ENCODE data around the gene SMYD5. TPM values are rescaled to one million over a fixed set of nuclear protein-coding genes. Genes with fewer than 3 reads are reported as not detected.

SMYD5 gene
- total RNA-seq, 1 experiment from 2014 or later, result 37.4 TPM

- H2AFZ ChIP-seq (ENCODE audit: low read depth, low read length, poor library complexity, severe bottlenecking), result no peak overlapping the region
- no peak for DNase-seq (ENCODE audit: low read depth, low spot score)
- peaks cover 8 to 33% of the 10 kb centered on the region in 2 experiments for H3K4me1 ChIP-seq (ENCODE audit: control insufficient read depth in 1 of 2, insufficient read depth in 2 of 2, low read length in 2 of 2)
- POLR2A ChIA-PET, result no interaction called here
- no peaks in the 10 kb centered on the region for H3K27me3 ChIP-seq (ENCODE audit: insufficient read depth, low read length)
- no peak overlapping the region for H3K9ac ChIP-seq (ENCODE audit: low read length)
- peaks cover 30% of the 10 kb centered on the region for H3K79me2 ChIP-seq (ENCODE audit: insufficient read depth, low read length)
- no TSS peak for BruUV-seq (replicated peaks)
- no peaks in the 10 kb centered on the region for H3K9me3 ChIP-seq (ENCODE audit: control insufficient read depth in 1 of 2, insufficient read depth in 1 of 2, low read depth in 1 of 2, low read length in 2 of 2)
- no peak for TF ChIP-seq CEBPB (IDR thresholded peaks at IDR 0.05; ENCODE audit: low read depth)
- no peak for TF ChIP-seq YY1 (IDR thresholded peaks at IDR 0.05; ENCODE audit: extremely low read depth, insufficient replicate concordance, low read depth, low read length)
- no peak for TF ChIP-seq SIN3A (IDR thresholded peaks at IDR 0.05; ENCODE audit: low read depth)
- no peak for TF ChIP-seq ZFX (IDR thresholded peaks at IDR 0.05)
- TF ChIP-seq POLR2A (IDR thresholded peaks at IDR 0.05; ENCODE audit: borderline replicate concordance, extremely low read depth, insufficient read depth, insufficient read length), result no peak
- TF ChIP-seq, protein P1, sequence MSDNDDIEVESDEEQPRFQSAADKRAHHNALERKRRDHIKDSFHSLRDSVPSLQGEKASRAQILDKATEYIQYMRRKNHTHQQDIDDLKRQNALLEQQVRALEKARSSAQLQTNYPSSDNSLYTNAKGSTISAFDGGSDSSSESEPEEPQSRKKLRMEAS (IDR thresholded peaks at IDR 0.05), result no peak
- TF ChIP-seq EZH2 (IDR thresholded peaks at IDR 0.05), result no peak
- TF ChIP-seq, protein P2, sequence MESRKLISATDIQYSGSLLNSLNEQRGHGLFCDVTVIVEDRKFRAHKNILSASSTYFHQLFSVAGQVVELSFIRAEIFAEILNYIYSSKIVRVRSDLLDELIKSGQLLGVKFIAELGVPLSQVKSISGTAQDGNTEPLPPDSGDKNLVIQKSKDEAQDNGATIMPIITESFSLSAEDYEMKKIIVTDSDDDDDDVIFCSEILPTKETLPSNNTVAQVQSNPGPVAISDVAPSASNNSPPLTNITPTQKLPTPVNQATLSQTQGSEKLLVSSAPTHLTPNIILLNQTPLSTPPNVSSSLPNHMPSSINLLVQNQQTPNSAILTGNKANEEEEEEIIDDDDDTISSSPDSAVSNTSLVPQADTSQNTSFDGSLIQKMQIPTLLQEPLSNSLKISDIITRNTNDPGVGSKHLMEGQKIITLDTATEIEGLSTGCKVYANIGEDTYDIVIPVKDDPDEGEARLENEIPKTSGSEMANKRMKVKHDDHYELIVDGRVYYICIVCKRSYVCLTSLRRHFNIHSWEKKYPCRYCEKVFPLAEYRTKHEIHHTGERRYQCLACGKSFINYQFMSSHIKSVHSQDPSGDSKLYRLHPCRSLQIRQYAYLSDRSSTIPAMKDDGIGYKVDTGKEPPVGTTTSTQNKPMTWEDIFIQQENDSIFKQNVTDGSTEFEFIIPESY (IDR thresholded peaks at IDR 0.05; ENCODE audit: extremely low read depth, insufficient replicate concordance, low read length), result no peak
- no peak for TF ChIP-seq JUND (IDR thresholded peaks at IDR 0.05)
- no peak for TF ChIP-seq SRF (IDR thresholded peaks at IDR 0.05; ENCODE audit: low read depth)
- no peak for TF ChIP-seq FOSL1 (IDR thresholded peaks at IDR 0.05; ENCODE audit: low read depth)
- no peak for TF ChIP-seq REST (IDR thresholded peaks at IDR 0.05; ENCODE audit: low read depth)
- no peak for TF ChIP-seq CTCF (IDR thresholded peaks at IDR 0.05 in 2 of 3, conservative IDR thresholded peaks at IDR 0.05 in 1 of 3; ENCODE audit: borderline replicate concordance in 1 of 3, insufficient read depth in 1 of 3, low read depth in 2 of 3, low read length in 2 of 3)
- TF ChIP-seq EZH2phosphoT487 (IDR thresholded peaks at IDR 0.05; ENCODE audit: borderline replicate concordance), result no peak
- no peak for TF ChIP-seq SP1 (IDR thresholded peaks at IDR 0.05; ENCODE audit: low read depth)
- TF ChIP-seq ZNF274 (IDR thresholded peaks at IDR 0.05; ENCODE audit: low read depth, low read length), result no peak
- no peak for TF ChIP-seq POLR2AphosphoS5 (IDR thresholded peaks at IDR 0.05; ENCODE audit: low read depth, low read length)
- TF ChIP-seq RAD21 (IDR thresholded peaks at IDR 0.05; ENCODE audit: low read depth), result no peak
- TF ChIP-seq ELF1 (IDR thresholded peaks at IDR 0.05; ENCODE audit: borderline replicate concordance, low read depth), result no peak
- H3K9me2 ChIP-seq (ENCODE audit: insufficient read depth), result no peaks in the 10 kb centered on the region
- intact Hi-C loops (cut with micrococcal nuclease), result no loop called here
- H3K36me3 ChIP-seq (ENCODE audit: control insufficient read depth in 1 of 2, insufficient read depth in 2 of 2, low read length in 2 of 2), result peaks cover 10 to 16% of the 10 kb centered on the region in 2 experiments; a peak in 3 of 4 replicates
- RAD21 ChIA-PET (ENCODE audit: low non-redundant PET in 1 of 2, low total read pairs in 2 of 2, uncharacterized antibody in 2 of 2, unreplicated experiment in 2 of 2), result no interaction called here
- no peaks in the 10 kb centered on the region for H4K20me1 ChIP-seq (ENCODE audit: insufficient read depth)
- CTCF ChIA-PET, result no interaction called here
- no peak overlapping the region for H3K4me2 ChIP-seq (ENCODE audit: low read length)
- no peak overlapping the region for H3K27ac ChIP-seq (ENCODE audit: low read depth, low read length)
- H3K4me3 ChIP-seq (replicated peaks in 1 of 2; ENCODE audit: low read depth in 1 of 2, low read length in 2 of 2), result no peak overlapping the region
- no peak for ATAC-seq
Measured at GRCh38 chr2:73265298-73266060, 51.4 kb downstream of the SMYD5 start.
